ENCODE results near the gene PAX2.

- no peak for TF ChIP-seq POLR2A (IDR thresholded peaks at IDR 0.05)
- no peak for TF ChIP-seq EP300 (IDR thresholded peaks at IDR 0.05)
Observed at GRCh38 chr10:100793055-100793454, 47.7 kb downstream of the PAX2 start.

Measured in suprapubic skin (tissue), 2 donors.